ENCODE results near the gene MRPL21.
A peak's percentile ranks its signal among the peaks of the same experiment; 100 is the strongest.

- TF ChIP-seq CTCF (IDR thresholded peaks at IDR 0.05) (peak in 2 of 6 experiments; percentile 8 to 22), POLR2A (IDR thresholded peaks at IDR 0.05) (no peak), POLR2AphosphoS5 (IDR thresholded peaks at IDR 0.05) (no peak), EP300 (IDR thresholded peaks at IDR 0.05) (no peak)
Observed at GRCh38 chr11:68889948-68890446, 13.6 kb downstream of the MRPL21 start.

All from upper lobe of left lung (tissue), 4 donors.